Globus pallidus (tissue), 1 donor: Measurements from ENCODE around the gene ZNF786.
"Not testable (repeated sequence)": the region's sequence is repeated elsewhere in the genome, so short reads cannot be mapped to it uniquely, and the experiment has no call there.

Source experiments
- DNase-seq: peaks from one replicate; pipeline ENCODE4 v3.0.0-alpha.2; 2015; ENCODE audit warnings: low spot score

ZNF786 gene

DNA sequence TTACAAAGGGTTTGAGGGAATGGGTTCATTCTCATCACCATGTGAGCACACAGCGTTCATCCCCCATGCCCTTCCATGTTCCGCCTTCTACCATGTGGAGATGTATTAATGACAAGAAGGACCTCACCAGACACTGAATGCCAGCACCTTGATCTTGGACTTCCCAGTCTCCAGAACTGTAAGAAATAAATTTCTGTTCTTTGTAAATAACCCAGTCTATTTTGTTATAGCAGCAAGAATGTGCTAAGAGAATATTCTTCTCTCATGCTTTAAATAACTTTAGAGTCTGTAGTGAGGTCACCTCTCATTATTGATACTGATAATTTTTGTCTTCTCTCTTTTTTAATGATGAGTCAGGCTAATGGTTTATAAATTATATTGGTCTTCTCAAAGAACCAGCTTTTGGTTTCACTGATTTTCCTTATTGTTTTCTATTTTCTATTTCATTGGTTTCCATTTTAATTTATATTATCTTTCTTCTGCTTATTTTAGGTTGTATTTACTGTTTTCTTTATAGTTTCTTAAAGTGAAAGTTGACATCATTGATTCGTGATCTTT, 59.1 kb downstream of the ZNF786 start:
- DNase-seq, result no peak

DNA sequence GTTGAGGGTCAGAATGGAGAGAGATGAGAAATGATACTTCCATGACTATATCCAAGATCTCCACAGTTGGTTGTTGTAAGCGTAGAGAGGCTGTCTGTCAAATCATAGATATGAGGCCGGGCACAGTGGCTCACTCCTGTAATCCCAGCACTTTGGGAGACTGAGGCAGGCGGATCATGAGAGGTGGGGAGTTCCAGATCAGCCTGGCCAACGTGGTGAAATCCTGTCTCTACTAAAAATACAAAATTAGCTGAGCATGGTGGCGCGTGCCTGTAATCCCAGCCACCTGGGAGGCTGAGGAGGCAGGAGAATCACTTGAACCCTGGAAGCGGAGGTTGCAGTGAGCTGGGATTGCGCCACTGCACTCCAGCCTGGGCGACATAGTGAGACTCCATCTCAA, 60.1 kb downstream of the ZNF786 start:
- not testable (repeated sequence) for DNase-seq

GRCh38 chr7:149028346-149029109, 62.0 kb downstream of the ZNF786 start, which contains the start of gene PDIA4:
Gene PDIA4, minus strand, starts transcription at chr7:149028505. Its CDS starts 97 bp downstream, at chr7:149028408.
- peak; percentile 99 for DNase-seq

DNA sequence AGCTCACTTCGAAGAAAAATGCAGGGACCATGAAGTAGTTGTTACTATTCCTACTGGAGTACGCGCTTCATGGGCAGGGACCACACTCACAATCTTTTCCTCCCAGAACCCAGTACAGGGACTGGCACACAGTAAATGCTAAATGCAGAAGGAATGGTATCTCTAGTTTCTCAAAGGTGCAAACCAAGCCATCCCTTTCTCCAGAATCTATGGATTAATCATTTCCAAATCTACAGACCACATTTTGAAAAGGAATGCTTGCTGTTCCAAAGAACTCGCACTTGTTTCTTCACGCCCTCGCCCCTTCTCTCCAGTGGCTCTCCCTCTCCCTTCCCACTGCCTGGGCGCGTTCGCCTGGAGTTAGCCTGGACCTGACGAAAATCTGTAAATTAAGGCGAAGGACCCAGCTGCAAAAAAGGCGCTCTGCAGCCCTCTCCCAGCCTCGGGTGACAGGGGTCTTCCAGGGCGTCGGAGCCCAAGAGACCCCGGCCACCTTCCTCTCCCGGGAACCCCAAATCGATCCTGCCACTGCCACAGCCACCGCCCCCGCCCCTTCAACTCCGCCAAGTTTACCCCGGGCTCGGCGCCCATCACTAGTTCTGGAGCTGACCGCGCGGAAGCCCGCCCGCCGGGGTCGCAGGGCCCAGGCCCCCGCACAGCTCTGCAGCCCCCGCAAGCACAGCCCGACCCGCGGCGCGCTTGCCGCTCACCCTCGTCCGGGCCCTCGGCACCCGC, 62.7 kb downstream of the ZNF786 start:
- peak; percentile 25 for DNase-seq

GRCh38 chr7:149027055-149027454, 63.5 kb downstream of the ZNF786 start:
- no peak for DNase-seq

DNA sequence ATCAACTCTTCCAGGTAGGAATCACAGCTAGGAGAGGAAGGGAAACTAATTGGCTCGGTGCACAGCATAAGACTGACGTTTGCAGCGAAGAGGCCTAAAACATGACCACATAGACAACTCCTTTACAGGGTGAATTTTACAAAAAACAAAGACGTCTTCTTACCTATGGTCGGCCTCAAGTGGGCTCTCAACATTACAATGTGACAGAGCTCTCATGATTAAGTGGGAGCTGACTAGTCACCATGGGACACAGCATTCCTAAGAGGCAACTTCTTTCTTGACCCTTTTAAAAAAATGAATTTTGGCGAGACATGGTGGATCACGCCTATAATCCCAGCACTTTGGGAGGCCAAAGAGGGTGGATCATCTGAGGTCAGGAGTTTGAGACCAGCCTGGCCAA, 66.9 kb downstream of the ZNF786 start:
- no peak for DNase-seq

DNA sequence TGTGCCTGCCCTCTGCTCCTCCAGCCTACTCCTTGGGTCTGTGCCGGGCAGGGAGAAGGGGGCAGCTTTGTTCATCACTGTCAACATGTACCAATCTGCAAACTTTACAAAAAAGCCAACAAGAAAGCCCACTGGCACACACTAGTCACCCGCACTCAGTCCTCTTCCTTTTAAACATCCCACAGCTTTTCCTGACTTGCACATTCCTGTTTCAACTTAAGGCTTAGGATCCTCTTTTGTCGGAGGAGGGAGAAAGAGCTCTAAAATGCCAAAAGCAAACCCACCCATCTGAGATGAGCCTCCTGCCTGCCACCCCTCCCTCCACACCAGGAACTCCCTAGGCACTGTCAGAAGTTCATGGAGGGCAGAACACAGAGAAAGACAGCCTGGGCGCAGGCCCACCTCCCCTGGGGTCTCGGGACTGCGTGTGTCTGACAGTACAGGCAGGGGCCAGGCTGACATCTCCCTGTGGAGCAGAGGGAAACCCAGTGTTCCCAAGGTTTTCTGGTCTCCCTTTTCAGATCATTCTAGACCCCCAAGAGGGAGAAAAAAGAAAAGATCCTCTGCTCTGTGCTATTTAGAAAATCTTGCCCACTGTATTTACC, 67.7 kb downstream of the ZNF786 start:
- DNase-seq, result no peak

- DNase-seq, result no peak
Measured at GRCh38 chr7:149021725-149022062, 68.8 kb downstream of the ZNF786 start.

- DNase-seq, result peak; percentile 65
Measured at GRCh38 chr7:149020483-149020882, 70.0 kb downstream of the ZNF786 start.
